ENCODE data around the gene PRKN. TPM values are rescaled to one million over a fixed set of nuclear protein-coding genes. Genes with fewer than 3 reads are reported as not detected.

The PRKN gene
- total RNA-seq, 1 experiment from 2014 or later: 2.0 TPM

GRCh38 chr6:161802231-161802630 is 925.3 kb downstream of the PRKN start:
- H2AK5ac ChIP-seq (ENCODE audit: insufficient read length, low read length): no peak overlapping the region
- no peak overlapping the region for H2BK12ac ChIP-seq (ENCODE audit: insufficient read length, low read depth, low read length)
- no peaks in the 10 kb centered on the region for H4K20me1 ChIP-seq (ENCODE audit: control insufficient read depth, insufficient read depth, insufficient read length)
- no peak overlapping the region for H3K4ac ChIP-seq (ENCODE audit: low read depth, low read length)
- no peak overlapping the region for H2BK20ac ChIP-seq (ENCODE audit: low read depth, low read length, poor library complexity, severe bottlenecking)
- no peak overlapping the region for H2BK15ac ChIP-seq (ENCODE audit: low read depth, low read length)
- H2AFZ ChIP-seq (ENCODE audit: low read length): no peak overlapping the region
- no peak overlapping the region for H4K8ac ChIP-seq (replicated peaks; ENCODE audit: insufficient read length, low read depth, low read length)
- no peak overlapping the region for H3K56ac ChIP-seq (ENCODE audit: insufficient read length, low read depth, low read length)
- WGBS (ENCODE audit: extremely low coverage, insufficient read length, low lambda C conversion rate): no CpG with 5 or more reads among the region's 8 CpGs
- no peak overlapping the region for H4K5ac ChIP-seq (ENCODE audit: insufficient read length, low read depth, low read length)
- no peak overlapping the region for H2BK5ac ChIP-seq (ENCODE audit: insufficient read length, low read length)
- peak overlapping the region in 1 of 3 experiments; percentile 44; a peak in 1 of 7 replicates for H3K27ac Mint-ChIP-seq
- H3K4me1 Mint-ChIP-seq: no peaks in the 10 kb centered on the region; a peak in 1 of 4 replicates
- H3K18ac ChIP-seq (ENCODE audit: insufficient read length, low read depth, low read length): no peak overlapping the region
- no peak overlapping the region for H3K4me2 ChIP-seq (ENCODE audit: insufficient read depth, insufficient read length, low read length)
- no peak overlapping the region for H3T11ph ChIP-seq (ENCODE audit: low read length)
- no peaks in the 10 kb centered on the region; the same call in 1 of the 2 replicates for H3K27me3 Mint-ChIP-seq (ENCODE audit: low read depth)
- no peak for DNase-seq
- no peaks in the 10 kb centered on the region for H3K79me2 ChIP-seq (ENCODE audit: insufficient read depth, low read length)
- H4K91ac ChIP-seq (ENCODE audit: insufficient read length, low read depth, low read length): no peak overlapping the region
- H3K27ac ChIP-seq (ENCODE audit: insufficient read length, low read depth, low read length): no peak overlapping the region
- H3K4me3 Mint-ChIP-seq: no peak overlapping the region
- H3K9me3 ChIP-seq (ENCODE audit: control insufficient read depth, low read depth, low read length): no peaks in the 10 kb centered on the region
- H3K14ac ChIP-seq (ENCODE audit: insufficient read depth, low read length): no peak overlapping the region
- H3K79me1 ChIP-seq (ENCODE audit: insufficient read depth, low read depth, low read length, poor library complexity, severe bottlenecking): no peaks in the 10 kb centered on the region
- no peak overlapping the region for H3K9ac ChIP-seq (ENCODE audit: extremely low read depth, insufficient read length, low read length)
- no peak overlapping the region for H2BK120ac ChIP-seq (ENCODE audit: low read depth, low read length, poor library complexity, severe bottlenecking)
- H3K4me1 ChIP-seq (ENCODE audit: insufficient read depth, low read length): no peaks in the 10 kb centered on the region
- TF ChIP-seq CTCF (conservative IDR thresholded peaks at IDR 0.05): no peak
- no peaks in the 10 kb centered on the region for H3K27me3 ChIP-seq (ENCODE audit: insufficient read depth, low read length)
- H3K23ac ChIP-seq (ENCODE audit: insufficient read length, low read depth, low read length): no peak overlapping the region
- no peaks in the 10 kb centered on the region for H3K23me2 ChIP-seq (ENCODE audit: insufficient read length, low read depth, low read length, poor library complexity, severe bottlenecking)
- H3K9me3 Mint-ChIP-seq: no peaks in the 10 kb centered on the region
- no peaks in the 10 kb centered on the region for H3K36me3 Mint-ChIP-seq (ENCODE audit: insufficient read depth in 1 of 3, low read depth in 3 of 3)
